A673 (cell line): Measurements from ENCODE around the gene LEF1. TPM values are rescaled to one million over a fixed set of nuclear protein-coding genes. Genes with fewer than 3 reads are reported as not detected.

ENCODE experiments used
- BruUV-seq: library from RNA; stranded (reverse); fragments of 400-500 nt; replicated peaks from 2 replicates; lab custom pipeline; 2021; lab: Mats Ljungman, UMichigan
- CTCF ChIA-PET: fragments of 300-600 bp; sonication (Branson Sonifier 250); formaldehyde crosslinking; loops from one replicate; lab custom pipeline; 2022; ENCODE audit warnings: antibody characterized with exemption; lab: Charles Lee
- POLR2A ChIA-PET: fragments of 300-600 bp; sonication (Branson Sonifier 250); formaldehyde crosslinking; loops from one replicate; lab custom pipeline; 2022; ENCODE audit warnings: antibody characterized with exemption; ENCODE audit not compliant: low non-redundant PET; lab: Charles Lee
- DNase-seq: peaks from one replicate; pipeline ENCODE4 v3.0.0-alpha.2; 2015; ENCODE audit warnings: low spot score
- H3K27ac ChIP-seq: fragments of 200-600 bp; sonication (generic); 2 replicates; pipeline ENCODE4 v1.5.1; 2016; ENCODE audit warnings: mixed run types, low read depth, mild to moderate bottlenecking, mixed read lengths, antibody characterized with exemption, low read length; ENCODE audit not compliant: poor library complexity, severe bottlenecking
- H3K27me3 ChIP-seq: fragments of 200-600 bp; sonication (generic); replicated peaks from 2 replicates; pipeline ENCODE4 v1.6.1; 2017; ENCODE audit warnings: mixed run types, low read depth, mild to moderate bottlenecking, mixed read lengths, antibody characterized with exemption, low read length; ENCODE audit not compliant: insufficient read depth, poor library complexity
- H3K36me3 ChIP-seq: fragments of 200-600 bp; sonication (generic); 2 replicates; pipeline ENCODE4 v1.6.1; 2016; ENCODE audit warnings: mixed run types, mild to moderate bottlenecking, mixed read lengths, antibody characterized with exemption, low read length; ENCODE audit not compliant: insufficient read depth, poor library complexity, severe bottlenecking
- H3K4me1 ChIP-seq: fragments of 200-600 bp; sonication (generic); 2 replicates; pipeline ENCODE4 v1.6.1; 2017; ENCODE audit warnings: mixed run types, mild to moderate bottlenecking, mixed read lengths, antibody characterized with exemption, low read length; ENCODE audit not compliant: insufficient read depth, poor library complexity, severe bottlenecking
- H3K4me3 ChIP-seq: fragments of 200-600 bp; sonication (generic); 2 replicates; pipeline ENCODE4 v1.5.1; 2016; ENCODE audit warnings: low read depth, mixed run types, mild to moderate bottlenecking, mixed read lengths, low read length; ENCODE audit not compliant: poor library complexity, severe bottlenecking
- H3K9me3 ChIP-seq: fragments of 200-600 bp; sonication (generic); 2 replicates; pipeline ENCODE4 v1.6.1; 2016; ENCODE audit warnings: mixed run types, low read depth, mild to moderate bottlenecking, mixed read lengths, antibody characterized with exemption, low read length; ENCODE audit not compliant: poor library complexity, severe bottlenecking
- CTCF ChIP-seq: fragments of 300-800, 200-600 bp; sonication (generic); conservative IDR thresholded peaks from 2 replicates; pipeline ENCODE4 v1.5.1; 2017; ENCODE audit warnings: low read depth, mild to moderate bottlenecking, antibody characterized with exemption, low read length, moderate library complexity, mixed read lengths
- EZH2 ChIP-seq: fragments of 200-600 bp; sonication (generic); IDR thresholded peaks from 2 replicates; pipeline ENCODE4 v1.6.1; 2017; ENCODE audit warnings: borderline replicate concordance, low read depth, mild to moderate bottlenecking, mixed read lengths, antibody characterized with exemption, low read length; ENCODE audit not compliant: poor library complexity, severe bottlenecking
- intact Hi-C: fragments of 100-400 bp; cut with micrococcal nuclease; formaldehyde crosslinking; loops from one replicate; pipeline ENCODE4 v1.10.0; 2022; ENCODE audit not compliant: unreplicated experiment
- total RNA-seq: library from RNA; stranded (reverse); gene quantifications from 2 replicates; pipeline ENCODE4 v1.2.3, GENCODE V29; 2021

LEF1 gene
- total RNA-seq, 1 experiment from 2014 or later: 2.5 TPM

GRCh38 chr4:108060164-108060563 lies 108.6 kb downstream of the LEF1 start:
- H3K9me3 ChIP-seq: no peaks in the 10 kb centered on the region
- H3K27me3 ChIP-seq: no peaks in the 10 kb centered on the region
- intact Hi-C loops: loop anchor here (10.0 kb wide), 1 partner anchor 515 kb away; no protein-coding TSS in a partner anchor
- DNase-seq: peak; percentile 51
- ChIA-PET CTCF (no interaction called here), POLR2A (interaction anchor here (0.7 kb wide), 1 partner anchor 24 kb away, joined by 4 read pairs; no protein-coding TSS in a partner anchor)
- TF ChIP-seq EZH2: no peak
- peak; percentile 47 for TF ChIP-seq CTCF
- no peaks in the 10 kb centered on the region for H3K36me3 ChIP-seq
- no peak overlapping the region for H3K4me3 ChIP-seq
- no peak overlapping the region for H3K27ac ChIP-seq
- no TSS peak for BruUV-seq
- no peaks in the 10 kb centered on the region for H3K4me1 ChIP-seq

GRCh38 chr4:108058685-108059440 lies 109.9 kb downstream of the LEF1 start:
- H3K36me3 ChIP-seq: no peaks in the 10 kb centered on the region
- BruUV-seq: no TSS peak
- no peaks in the 10 kb centered on the region for H3K4me1 ChIP-seq
- TF ChIP-seq EZH2 (no peak), CTCF (no peak)
- no peak for DNase-seq
- H3K4me3 ChIP-seq: no peak overlapping the region
- CTCF ChIA-PET: no interaction called here
- H3K9me3 ChIP-seq: no peaks in the 10 kb centered on the region
- H3K27me3 ChIP-seq: no peaks in the 10 kb centered on the region
- H3K27ac ChIP-seq: no peak overlapping the region
- POLR2A ChIA-PET: no interaction called here
- intact Hi-C loops: no loop called here

GRCh38 chr4:108056418-108056817 lies 112.3 kb downstream of the LEF1 start:
- no peak overlapping the region for H3K27ac ChIP-seq
- TF ChIP-seq EZH2 (no peak), CTCF (no peak)
- CTCF ChIA-PET: no interaction called here
- POLR2A ChIA-PET: no interaction called here
- H3K4me3 ChIP-seq: no peak overlapping the region
- no peaks in the 10 kb centered on the region for H3K27me3 ChIP-seq
- H3K9me3 ChIP-seq: no peaks in the 10 kb centered on the region
- no TSS peak for BruUV-seq
- no peaks in the 10 kb centered on the region for H3K4me1 ChIP-seq
- intact Hi-C loops: no loop called here
- DNase-seq: no peak
- no peaks in the 10 kb centered on the region for H3K36me3 ChIP-seq
